ENCODE measurements around the gene MYADM. TPM values are rescaled to one million over a fixed set of nuclear protein-coding genes. Genes with fewer than 3 reads are reported as not detected.

The MYADM gene
- total RNA-seq, 1 donor from 2014 or later: 195 TPM

GRCh38 chr19:53871454-53871853, 3.8 kb downstream of the MYADM start:
- no peaks in the 10 kb centered on the region for H3K27me3 Mint-ChIP-seq (ENCODE audit: low read depth)
- H3K27ac Mint-ChIP-seq: peak overlapping the region; percentile 52
- H3K4me1 Mint-ChIP-seq: peaks cover 30% of the 10 kb centered on the region
- peak overlapping the region; percentile 72 for H3K4me3 Mint-ChIP-seq
- no peak for TF ChIP-seq CTCF (IDR thresholded peaks at IDR 0.05; ENCODE audit: unreplicated experiment)
- no peak for DNase-seq (ENCODE audit: low spot score in 2 of 2, unreplicated experiment in 2 of 2)
- peaks cover 26% of the 10 kb centered on the region for H3K36me3 Mint-ChIP-seq
- H3K9me3 Mint-ChIP-seq: no peaks in the 10 kb centered on the region

- TF ChIP-seq CTCF (IDR thresholded peaks at IDR 0.05; ENCODE audit: unreplicated experiment): no peak
- no peak for DNase-seq (ENCODE audit: low spot score in 2 of 2, unreplicated experiment in 2 of 2)
- no peaks in the 10 kb centered on the region for H3K9me3 Mint-ChIP-seq
- no peak overlapping the region for H3K27ac Mint-ChIP-seq
- peaks cover 33% of the 10 kb centered on the region for H3K36me3 Mint-ChIP-seq
- peaks cover 31% of the 10 kb centered on the region for H3K4me1 Mint-ChIP-seq
- no peaks in the 10 kb centered on the region for H3K27me3 Mint-ChIP-seq (ENCODE audit: low read depth)
- no peak overlapping the region for H3K4me3 Mint-ChIP-seq
These were observed 5.1 kb downstream of the MYADM start for GRCh38 chr19:53872762-53873161.

GRCh38 chr19:53873773-53874605, 6.3 kb downstream of the MYADM start:
- H3K4me3 Mint-ChIP-seq: peak overlapping the region; percentile 3
- no peaks in the 10 kb centered on the region for H3K27me3 Mint-ChIP-seq (ENCODE audit: low read depth)
- TF ChIP-seq CTCF (IDR thresholded peaks at IDR 0.05; ENCODE audit: unreplicated experiment): no peak
- DNase-seq (ENCODE audit: low spot score in 2 of 2, unreplicated experiment in 2 of 2): no peak
- H3K4me1 Mint-ChIP-seq: peaks cover 35% of the 10 kb centered on the region
- peak overlapping the region; percentile 49 for H3K27ac Mint-ChIP-seq
- peaks cover 33% of the 10 kb centered on the region for H3K36me3 Mint-ChIP-seq
- no peaks in the 10 kb centered on the region for H3K9me3 Mint-ChIP-seq

GRCh38 chr19:53874606-53874990, 6.9 kb downstream of the MYADM start:
- no peaks in the 10 kb centered on the region for H3K27me3 Mint-ChIP-seq (ENCODE audit: low read depth)
- H3K27ac Mint-ChIP-seq: peak overlapping the region; percentile 49
- no peak for TF ChIP-seq CTCF (IDR thresholded peaks at IDR 0.05; ENCODE audit: unreplicated experiment)
- H3K9me3 Mint-ChIP-seq: no peaks in the 10 kb centered on the region
- peaks cover 36% of the 10 kb centered on the region for H3K4me1 Mint-ChIP-seq
- H3K36me3 Mint-ChIP-seq: peaks cover 33% of the 10 kb centered on the region
- no peak for DNase-seq (ENCODE audit: low spot score in 2 of 2, unreplicated experiment in 2 of 2)
- H3K4me3 Mint-ChIP-seq: peak overlapping the region; percentile 3

GRCh38 chr19:53875602-53876325, 8.1 kb downstream of the MYADM start:
- H3K27ac Mint-ChIP-seq: peak overlapping the region; percentile 47
- no peaks in the 10 kb centered on the region for H3K9me3 Mint-ChIP-seq
- peaks cover 32% of the 10 kb centered on the region for H3K4me1 Mint-ChIP-seq
- no peak for TF ChIP-seq CTCF (IDR thresholded peaks at IDR 0.05; ENCODE audit: unreplicated experiment)
- H3K27me3 Mint-ChIP-seq (ENCODE audit: low read depth): no peaks in the 10 kb centered on the region
- H3K36me3 Mint-ChIP-seq: peaks cover 33% of the 10 kb centered on the region
- no peak overlapping the region for H3K4me3 Mint-ChIP-seq
- DNase-seq (ENCODE audit: low spot score in 2 of 2, unreplicated experiment in 2 of 2): no peak

All from mesothelial cell of epicardium (in vitro differentiated cells).